H1 (cell line): ENCODE results near the gene LRRTM2. TPM values are rescaled to one million over a fixed set of nuclear protein-coding genes. Genes with fewer than 3 reads are reported as not detected.

Experiments used
- CTCF ChIA-PET: fragments of 300-600 bp; sonication (Branson Sonifier 250); formaldehyde crosslinking; loops from one replicate; lab custom pipeline; 2021; ENCODE audit not compliant: partially characterized antibody; lab: Charles Lee
- POLR2A ChIA-PET: fragments of 300-600 bp; sonication (Branson Sonifier 250); formaldehyde crosslinking; loops from one replicate; lab custom pipeline; 2021; ENCODE audit warnings: inconsistent platforms; ENCODE audit not compliant: partially characterized antibody; lab: Charles Lee
- DNase-seq, 2 experiments: peaks; one replicate each; pipeline versions ENCODE4 v3.0.0 to v3.0.0-alpha.2; 2010 to 2022; ENCODE audit warnings: low spot score in 2 of 2, low read depth in 1 of 2, mixed read lengths in 1 of 2
- FAIRE-seq: peaks from 2 replicates; lab custom pipeline; 2011; peaks lifted over from hg19 to GRCh38; lab: Jason Lieb, UNC
- H2AFZ ChIP-seq: 2 replicates; pipeline ENCODE4 v1.8.1; 2012; ENCODE audit warnings: low read length, inconsistent platforms
- H2AK5ac ChIP-seq: 2 replicates; pipeline ENCODE4 v1.6.1; 2013; ENCODE audit warnings: low read depth, low read length
- H2BK120ac ChIP-seq: replicated peaks from 2 replicates; pipeline ENCODE3; 2013; ENCODE audit warnings: low read depth, low read length, inconsistent platforms
- H2BK12ac ChIP-seq: 2 replicates; pipeline ENCODE4 v1.6.1; 2013; ENCODE audit warnings: low read depth, low read length
- H2BK15ac ChIP-seq: 2 replicates; pipeline ENCODE4 v1.6.1; 2013; ENCODE audit warnings: low read length
- H2BK20ac ChIP-seq: 2 replicates; pipeline ENCODE4 v1.6.1; 2013; ENCODE audit warnings: low read length
- H2BK5ac ChIP-seq: 2 replicates; pipeline ENCODE4 v1.6.1; 2013; ENCODE audit warnings: low read depth, low read length
- H3K14ac ChIP-seq: 2 replicates; pipeline ENCODE4 v1.6.1; 2013; ENCODE audit warnings: inconsistent platforms; ENCODE audit not compliant: insufficient read length
- H3K18ac ChIP-seq: 2 replicates; pipeline ENCODE4 v1.6.1; 2013; ENCODE audit warnings: low read length; ENCODE audit errors: extremely low read depth
- H3K23ac ChIP-seq: 2 replicates; pipeline ENCODE4 v1.6.1; 2013; ENCODE audit warnings: inconsistent platforms; ENCODE audit not compliant: insufficient read length
- H3K23me2 ChIP-seq: 2 replicates; pipeline ENCODE4 v1.6.1; 2013; ENCODE audit warnings: low read depth, low read length
- H3K27ac ChIP-seq: 2 replicates; pipeline ENCODE4 v1.6.1; 2011; ENCODE audit warnings: low read depth, low read length, inconsistent platforms
- H3K27me3 ChIP-seq, 4 experiments: replicated peaks in 1 of 4; 1 replicate in 1 of 4; 2 replicates in 3 of 4; pipeline versions ENCODE4 v1.6.1 to v1.8.1; 2011 to 2013; ENCODE audit warnings: low read length in 3 of 4, mild to moderate bottlenecking in 3 of 4, inconsistent platforms in 2 of 4, mixed read lengths in 2 of 4, moderate library complexity in 1 of 4; ENCODE audit not compliant: control insufficient read depth in 3 of 4, insufficient read depth in 3 of 4; ENCODE audit errors: extremely low read depth in 1 of 4
- H3K36me3 ChIP-seq, 4 experiments: 2 replicates each; pipeline versions ENCODE4 v1.6.1 to v1.8.1; 2011 to 2013; ENCODE audit warnings: mild to moderate bottlenecking in 4 of 4, low read length in 3 of 4, moderate library complexity in 2 of 4, control low read depth in 1 of 4, inconsistent platforms in 1 of 4; ENCODE audit not compliant: insufficient read depth in 4 of 4, control insufficient read depth in 2 of 4
- H3K4ac ChIP-seq: replicated peaks from 2 replicates; pipeline ENCODE3; 2013; ENCODE audit warnings: low read length, low read depth, mixed read lengths, inconsistent platforms; ENCODE audit not compliant: insufficient read length
- H3K4me1 ChIP-seq, 4 experiments: replicated peaks in 1 of 4; 1 replicate in 1 of 4; 2 replicates in 3 of 4; pipeline versions ENCODE4 v1.6.1 to v1.8.1; 2011 to 2013; ENCODE audit warnings: low read length in 3 of 4, inconsistent platforms in 2 of 4, mixed read lengths in 1 of 4; ENCODE audit not compliant: insufficient read depth in 4 of 4, control insufficient read depth in 3 of 4
- H3K4me2 ChIP-seq, 2 experiments: 2 replicates each; pipeline versions ENCODE4 v1.6.1 to v1.8.1; 2011 to 2013; ENCODE audit warnings: low read depth in 2 of 2, low read length in 2 of 2, control low read depth in 1 of 2, inconsistent platforms in 1 of 2, mild to moderate bottlenecking in 1 of 2; ENCODE audit not compliant: insufficient read depth in 1 of 2
- H3K4me3 ChIP-seq, 4 experiments: fragments of 200-600, 300-600 bp in 1 of 4; sonication (generic), shearing (Covaris generic), sonication (Bioruptor Twin) in 1 of 4; 2 replicates each; pipeline versions ENCODE4 v1.5.1 to v1.8.1; 2011 to 2016; ENCODE audit warnings: low read length in 4 of 4, low read depth in 3 of 4, control low read depth in 2 of 4, inconsistent platforms in 2 of 4, mild to moderate bottlenecking in 2 of 4, mixed read lengths in 1 of 4, moderate library complexity in 1 of 4; ENCODE audit not compliant: insufficient read depth in 2 of 4; ENCODE audit errors: extremely low read depth in 1 of 4
- H3K56ac ChIP-seq: replicated peaks from 2 replicates; pipeline ENCODE3; 2013; ENCODE audit warnings: low read depth, mild to moderate bottlenecking, mixed read lengths, low read length, inconsistent platforms; ENCODE audit not compliant: insufficient read length
- H3K79me1 ChIP-seq: 2 replicates; pipeline ENCODE4 v1.6.1; 2013; ENCODE audit warnings: low read depth, low read length, control low read depth
- H3K79me2 ChIP-seq, 2 experiments: 2 replicates each; pipeline versions ENCODE4 v1.6.1 to v1.8.1; 2012 to 2013; ENCODE audit warnings: low read length in 2 of 2, mild to moderate bottlenecking in 2 of 2, inconsistent platforms in 1 of 2; ENCODE audit not compliant: insufficient read depth in 2 of 2, control insufficient read depth in 1 of 2
- H3K9ac ChIP-seq, 4 experiments: replicated peaks in 1 of 4; 1 replicate in 1 of 4; 2 replicates in 3 of 4; pipeline versions ENCODE4 v1.6.1 to v1.8.1; 2011 to 2013; ENCODE audit warnings: low read depth in 3 of 4, low read length in 3 of 4, control low read depth in 2 of 4, mild to moderate bottlenecking in 2 of 4, moderate library complexity in 2 of 4, inconsistent platforms in 1 of 4; ENCODE audit errors: extremely low read depth in 1 of 4
- H3K9me3 ChIP-seq, 2 experiments: 2 replicates each; pipeline versions ENCODE4 v1.6.1 to v1.8.1; 2012 to 2013; ENCODE audit warnings: mild to moderate bottlenecking in 2 of 2, moderate library complexity in 2 of 2, control low read depth in 1 of 2, inconsistent platforms in 1 of 2, low read depth in 1 of 2, low read length in 1 of 2, mixed read lengths in 1 of 2; ENCODE audit not compliant: insufficient read depth in 2 of 2
- H4K20me1 ChIP-seq, 2 experiments: replicated peaks in 1 of 2; 2 replicates each; pipeline versions ENCODE3 to v1.8.1; 2011 to 2013; ENCODE audit warnings: inconsistent platforms in 2 of 2, low read length in 2 of 2, mild to moderate bottlenecking in 1 of 2; ENCODE audit not compliant: insufficient read depth in 2 of 2, control insufficient read depth in 1 of 2
- H4K5ac ChIP-seq: 2 replicates; pipeline ENCODE4 v1.6.1; 2013; ENCODE audit warnings: low read length, low read depth, mixed read lengths, inconsistent platforms; ENCODE audit not compliant: insufficient read length
- H4K8ac ChIP-seq: 2 replicates; pipeline ENCODE4 v1.8.0; 2013; ENCODE audit warnings: mild to moderate bottlenecking, moderate library complexity, low read length, inconsistent platforms; ENCODE audit not compliant: insufficient read depth; ENCODE audit errors: extremely low read depth
- H4K91ac ChIP-seq: replicated peaks from 2 replicates; pipeline ENCODE3; 2013; ENCODE audit warnings: low read length, mixed read lengths, inconsistent platforms; ENCODE audit not compliant: insufficient read length
- CREB1 ChIP-seq: IDR thresholded peaks from 2 replicates; pipeline ENCODE4 v1.6.1; 2012; ENCODE audit warnings: inconsistent platforms
- NRF1 ChIP-seq: IDR thresholded peaks from 2 replicates; pipeline ENCODE4 v1.6.1; 2011; ENCODE audit warnings: mild to moderate bottlenecking, low read depth, low read length, improper control_type of control experiment
- POLR2A ChIP-seq, 2 experiments: IDR thresholded peaks; 1 replicate in 1 of 2; 2 replicates in 1 of 2; pipeline ENCODE4 v1.6.1; 2011; ENCODE audit warnings: low read depth in 2 of 2, low read length in 2 of 2, mild to moderate bottlenecking in 2 of 2; ENCODE audit errors: control extremely low read depth in 1 of 2
- SP2 ChIP-seq: IDR thresholded peaks from 2 replicates; pipeline ENCODE4 v1.6.1; 2012; ENCODE audit warnings: mild to moderate bottlenecking, low read length, inconsistent platforms
- SP4 ChIP-seq: IDR thresholded peaks from 2 replicates; pipeline ENCODE4 v1.6.1; 2012; ENCODE audit warnings: low read length, inconsistent platforms
- SRF ChIP-seq: IDR thresholded peaks from 2 replicates; pipeline ENCODE4 v1.6.1; 2011; ENCODE audit warnings: mild to moderate bottlenecking, low read depth, low read length, moderate library complexity
- SUZ12 ChIP-seq: fragments of 200-600 bp; sonication (generic); IDR thresholded peaks from 2 replicates; pipeline ENCODE4 v1.6.1; 2012; ENCODE audit warnings: mild to moderate bottlenecking, inconsistent platforms, low read length, moderate library complexity, mixed read lengths
- TAF1 ChIP-seq: IDR thresholded peaks from 2 replicates; pipeline ENCODE4 v1.6.1; 2011; ENCODE audit warnings: mild to moderate bottlenecking, low read depth, low read length
- WGBS, 2 experiments: shearing (Covaris generic) in 1 of 2; methylation state at CpG; one replicate each; pipeline versions ENCODE4 v1.1.6 to v1.1.7; 2013 to 2015; ENCODE audit warnings: low lambda C conversion rate in 2 of 2, mixed read lengths in 2 of 2, inconsistent platforms in 1 of 2, low coverage in 1 of 2, missing lambda C conversion rate in 1 of 2; ENCODE audit not compliant: insufficient replicate concordance in 2 of 2, insufficient coverage in 1 of 2, insufficient read length in 1 of 2; ENCODE audit errors: extremely low coverage in 1 of 2, missing lambda C conversion rate in 1 of 2; 5-methylcytosine and 5-hydroxymethylcytosine counted together
- polyA plus RNA-seq, 7 experiments: library from polyadenylated mRNA; depleted of rRNA in 3 of 7; stranded (reverse) in 5 of 7; unstranded in 2 of 7; fragments of >200 nt in 5 of 7; fragments of 200-250 nt in 2 of 7; gene quantifications; 1 replicate in 5 of 7; 2 replicates in 1 of 7; 4 replicates in 1 of 7; pipeline versions ENCODE4 v1.2.1 to v1.2.3, GENCODE V29; 2011 to 2013; ENCODE audit warnings: missing spikeins in 2 of 7, mixed read lengths in 2 of 7
- total RNA-seq: library from RNA; stranded (reverse); fragmentation: NEBNext Ultra II Directional; extraction: Animal tissue kit (Norgen Biotek cat#: 25700); gene quantifications from 2 replicates; pipeline ENCODE4 v1.2.1, GENCODE V29; 2021

Gene LRRTM2
- total and polyA plus RNA-seq, 2 of the 8 experiments (the other 6 are each of a cell fraction or from before 2014, with no cell fraction given) = not detected

DNA sequence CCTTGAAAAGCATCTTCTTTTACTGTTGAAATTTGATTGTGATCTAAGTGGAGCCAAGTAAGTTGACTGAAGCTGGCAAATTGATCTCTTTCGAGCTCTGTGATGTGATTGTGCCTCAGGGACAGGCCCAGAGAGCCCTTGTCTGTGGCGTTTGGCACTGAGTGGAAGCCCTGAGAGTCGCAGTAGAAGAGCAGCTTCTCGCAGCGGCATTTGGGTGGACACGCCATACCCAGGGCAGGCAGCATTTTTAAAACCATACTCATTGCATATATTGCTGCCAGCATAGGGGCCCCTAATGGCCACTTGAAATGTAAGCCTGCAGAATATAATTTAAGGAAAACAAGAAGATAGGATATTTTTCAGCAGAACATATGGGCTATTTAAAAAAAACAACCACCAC is 894 bp downstream of the LRRTM2 start:
- H2BK15ac ChIP-seq = no peak overlapping the region
- no peak overlapping the region for H3K9ac ChIP-seq
- H4K20me1 ChIP-seq = no peaks in the 10 kb centered on the region
- no peaks in the 10 kb centered on the region for H3K36me3 ChIP-seq
- no peak overlapping the region for H2BK5ac ChIP-seq
- no peak overlapping the region for H4K5ac ChIP-seq
- peaks cover 3 to 26% (median 23%) of the 10 kb centered on the region in 4 experiments; a peak in 5 of 7 replicates for H3K4me1 ChIP-seq
- no peak overlapping the region for H3K23ac ChIP-seq
- no peak overlapping the region for H3K14ac ChIP-seq
- TF ChIP-seq TAF1 (no peak), SP4 (no peak), SP2 (no peak), CREB1 (no peak), SRF (no peak), SUZ12 (no peak), POLR2A (IDR thresholded peaks at IDR 0.05; ENCODE audit: control extremely low read depth in 1 of 2, low read depth in 2 of 2, low read length in 2 of 2) (no peak), NRF1 (no peak)
- H3K18ac ChIP-seq = no peak overlapping the region
- no peaks in the 10 kb centered on the region for H3K9me3 ChIP-seq
- DNase-seq (no peak), FAIRE-seq (no peak)
- peaks cover 0 to 80% of the 10 kb centered on the region in 2 experiments for H3K79me2 ChIP-seq
- no peak overlapping the region for H3K56ac ChIP-seq
- no peak overlapping the region for H3K4ac ChIP-seq
- no peak overlapping the region for H3K27ac ChIP-seq
- no peak overlapping the region for H3K4me3 ChIP-seq
- ChIA-PET POLR2A (interaction anchor here (0.9 kb wide), 1 partner anchor 10 kb away, joined by 4 read pairs; no protein-coding TSS in a partner anchor), CTCF (interaction anchor here (0.6 to 3.2 kb wide), 6 partner anchors 8 to 241 kb away, joined by 3 to 11 read pairs (median 4); no protein-coding TSS in a partner anchor)
- no peak overlapping the region; the same call in 1 of the 2 replicates for H4K8ac ChIP-seq
- no peaks in the 10 kb centered on the region for H3K27me3 ChIP-seq
- no peak overlapping the region for H4K91ac ChIP-seq
- no peaks in the 10 kb centered on the region for H3K23me2 ChIP-seq
- H2BK120ac ChIP-seq = no peak overlapping the region
- no peak overlapping the region for H2BK12ac ChIP-seq
- no peak overlapping the region for H2AFZ ChIP-seq
- H2AK5ac ChIP-seq = no peak overlapping the region
- H2BK20ac ChIP-seq = no peak overlapping the region
- H3K79me1 ChIP-seq = no peaks in the 10 kb centered on the region; the same call in 1 of the 2 replicates
- H3K4me2 ChIP-seq = no peak overlapping the region
- WGBS, 2 experiments = 89% methylated on average over 6 of the region's 6 CpGs; no CpG with 5 or more reads in 1 of the 2 experiments
